HG02884 (cell line): ENCODE measurements around the gene DOCK6.
A peak's percentile ranks its signal among the peaks of the same experiment; 100 is the strongest.
"Not testable (repeated sequence)": the region's sequence is repeated elsewhere in the genome, so short reads cannot be mapped to it uniquely, and the experiment has no call there.

Source experiments
- ATAC-seq: cut with Tn5 transposase; IDR thresholded peaks from one replicate; pipeline ENCODE4 v1.9.1; 2021; ENCODE audit warnings: mild to moderate bottlenecking, moderate library complexity; ENCODE audit not compliant: unreplicated experiment

The DOCK6 gene

DNA sequence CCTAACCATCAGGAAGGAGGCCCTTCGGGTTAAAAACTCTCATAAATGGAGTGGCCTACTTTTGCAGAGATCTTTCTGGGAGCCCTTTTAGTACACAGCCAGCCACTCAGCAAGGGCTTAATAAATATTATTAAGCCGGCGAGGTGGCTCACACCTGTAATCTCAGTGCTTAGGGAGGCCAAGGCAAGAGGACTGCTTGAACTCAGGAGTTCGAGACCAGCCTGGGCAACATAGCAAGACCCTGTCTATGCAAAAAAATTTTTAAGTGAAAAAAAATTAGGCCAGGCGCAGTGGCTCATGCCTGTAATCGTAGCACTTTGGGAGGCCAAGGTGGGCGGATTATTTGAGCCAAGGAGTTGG lies 64.2 kb downstream of the DOCK6 start:
- ATAC-seq = no peak

DNA sequence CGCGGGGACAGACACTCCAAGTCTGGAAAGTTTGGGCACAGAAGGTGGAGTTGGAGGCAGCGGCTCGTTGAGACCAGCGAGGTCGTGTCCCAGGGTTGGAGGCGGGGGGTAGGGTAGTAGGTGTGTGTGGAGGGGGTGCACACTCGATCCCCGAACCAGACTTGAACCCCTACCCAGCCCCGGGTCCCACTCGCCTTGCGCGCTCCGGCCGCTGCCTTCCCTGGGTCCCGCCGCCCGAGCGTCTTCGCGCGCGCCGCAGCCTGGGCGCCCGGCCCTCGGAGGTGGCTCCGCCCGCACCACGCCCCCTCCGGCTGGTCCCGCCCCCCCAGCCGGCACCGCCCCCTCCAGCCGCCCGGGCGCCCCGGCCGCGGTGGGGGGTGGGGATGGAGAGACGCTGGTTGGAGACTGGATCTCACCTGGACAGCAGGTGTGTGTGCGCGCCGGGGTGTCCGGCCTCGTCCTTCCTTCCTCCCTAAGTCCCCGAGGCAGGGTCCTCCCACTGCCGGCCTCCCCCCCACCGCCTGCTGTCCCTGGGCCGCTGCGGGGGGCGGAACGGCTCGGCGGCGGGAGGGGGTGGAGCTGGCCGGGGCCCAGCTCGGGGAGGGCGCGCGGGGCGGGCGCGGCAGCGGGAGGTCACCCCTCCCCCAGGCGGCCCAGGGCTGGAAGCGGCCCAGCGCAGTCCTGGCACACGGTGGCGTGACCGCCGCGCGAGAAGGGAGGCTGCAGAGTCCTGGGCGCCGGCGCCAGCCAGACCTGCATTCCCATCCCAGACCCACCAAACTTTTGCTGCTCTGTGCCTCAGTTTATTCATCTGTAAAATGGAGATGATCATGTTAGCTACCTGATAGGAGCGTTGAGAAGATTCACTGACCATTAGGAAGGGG lies 64.8 kb downstream of the DOCK6 start, which contains the start of gene KANK2:
TSS of gene KANK2 (minus strand) at position 255 of the 884 bp plus-strand sequence. CDS start 3,034 bp downstream, outside the sequence.
- ATAC-seq = peak; percentile 81

DNA sequence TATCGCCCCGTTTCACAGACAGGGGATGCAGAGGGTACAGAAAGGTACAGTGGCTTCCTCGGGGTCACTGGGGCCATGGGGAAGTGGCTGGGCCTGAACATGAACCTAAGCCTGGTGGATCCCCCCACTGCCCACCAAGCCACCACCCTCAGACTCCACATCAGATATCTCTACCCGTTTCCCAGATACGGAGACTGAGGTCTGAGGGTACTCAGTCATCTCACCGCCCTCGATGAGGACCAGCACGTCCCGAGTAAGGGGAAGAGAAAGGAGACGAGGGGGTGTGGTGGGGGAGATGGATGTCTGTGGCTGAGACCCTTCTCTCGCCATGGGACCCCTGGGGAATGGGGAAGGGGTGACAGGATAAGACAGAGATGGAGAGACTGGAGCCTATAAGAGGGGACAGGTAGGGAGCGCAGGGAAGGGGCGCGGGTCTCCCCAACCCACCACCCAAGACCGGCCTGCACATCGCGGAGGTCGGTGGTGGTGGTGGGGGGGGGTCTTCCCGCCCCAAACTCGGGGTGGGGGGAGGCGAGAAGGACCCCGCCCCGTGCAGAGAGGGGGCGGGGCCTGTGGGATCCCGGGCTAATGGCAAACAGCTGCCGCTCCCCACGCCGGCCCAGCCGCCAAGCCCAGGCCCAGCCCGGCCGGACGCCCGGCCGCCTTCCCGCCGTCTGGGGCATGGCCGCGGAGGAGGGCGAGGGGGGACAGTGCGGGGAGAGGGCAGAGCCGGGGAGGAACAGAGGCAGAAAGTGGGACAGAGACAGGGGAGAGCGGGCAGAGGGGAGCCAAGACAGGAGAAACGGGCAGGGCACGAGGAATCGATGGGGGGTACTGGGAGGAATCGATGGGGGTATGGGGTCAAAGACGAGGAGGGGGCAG lies 65.7 kb downstream of the DOCK6 start:
- ATAC-seq = no peak

DNA sequence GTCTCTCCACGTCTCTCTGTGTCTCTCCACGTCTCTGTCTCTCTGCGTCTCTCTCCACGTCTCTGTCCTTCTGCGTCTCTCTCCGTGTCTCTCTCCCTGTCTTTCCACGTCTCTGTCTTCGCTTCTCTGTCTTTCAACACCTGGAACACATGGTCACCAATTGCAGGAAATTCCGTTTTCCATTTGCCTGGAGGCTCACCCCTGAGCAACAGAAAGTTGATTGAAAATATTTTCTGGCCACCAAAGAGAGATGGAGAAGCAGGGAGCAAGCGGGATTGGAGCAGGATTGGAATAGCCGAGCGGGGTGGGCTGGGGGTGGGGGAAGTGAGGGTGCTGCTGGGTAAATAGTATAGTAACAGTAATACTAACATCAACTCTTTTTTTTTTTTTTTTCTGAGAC lies 66.6 kb downstream of the DOCK6 start:
- ATAC-seq = no peak

DNA sequence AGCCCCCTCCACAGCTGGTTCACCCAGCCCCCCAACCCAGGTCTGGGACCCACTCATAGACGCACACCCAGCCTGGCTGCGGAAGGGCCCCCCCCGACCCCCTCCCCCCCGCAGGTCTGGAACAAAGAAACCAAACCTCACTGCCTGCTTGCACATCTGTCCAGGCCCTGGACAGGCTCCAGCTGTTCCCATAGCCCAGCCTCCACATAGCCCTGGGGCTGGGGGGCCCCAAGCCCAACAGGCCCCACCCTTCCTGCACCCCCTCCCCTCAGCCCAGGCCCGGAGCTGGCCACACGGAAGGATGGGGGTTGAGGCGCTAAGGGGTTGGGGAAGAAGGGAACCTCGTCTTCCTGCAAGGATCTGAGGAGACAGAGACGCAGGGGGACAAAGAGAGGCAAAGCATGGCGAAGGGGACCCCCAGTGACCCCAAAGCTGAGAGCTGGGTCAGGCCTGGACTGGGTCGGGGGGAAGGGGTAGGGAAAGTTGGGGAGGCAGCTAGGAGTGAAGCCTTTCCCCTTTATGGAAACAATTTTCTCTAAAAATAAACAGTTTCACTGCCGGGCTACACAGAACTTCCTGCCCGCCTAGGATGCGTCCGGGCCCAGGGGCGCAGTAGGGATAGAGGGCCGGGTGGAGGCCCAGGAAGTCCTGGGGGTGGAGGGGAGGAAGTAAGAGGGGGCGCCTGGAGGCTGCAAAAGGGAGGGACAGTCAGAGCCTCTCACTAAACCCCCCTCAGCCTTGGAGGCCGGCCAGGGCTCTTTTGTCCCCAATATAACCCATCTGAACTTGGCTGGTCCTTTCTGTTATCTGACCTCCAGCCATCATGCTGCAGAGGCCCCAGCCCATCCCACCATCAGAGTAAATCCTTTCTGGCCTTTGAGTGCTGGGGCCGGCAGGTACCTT lies 67.4 kb downstream of the DOCK6 start:
- no peak for ATAC-seq

DNA sequence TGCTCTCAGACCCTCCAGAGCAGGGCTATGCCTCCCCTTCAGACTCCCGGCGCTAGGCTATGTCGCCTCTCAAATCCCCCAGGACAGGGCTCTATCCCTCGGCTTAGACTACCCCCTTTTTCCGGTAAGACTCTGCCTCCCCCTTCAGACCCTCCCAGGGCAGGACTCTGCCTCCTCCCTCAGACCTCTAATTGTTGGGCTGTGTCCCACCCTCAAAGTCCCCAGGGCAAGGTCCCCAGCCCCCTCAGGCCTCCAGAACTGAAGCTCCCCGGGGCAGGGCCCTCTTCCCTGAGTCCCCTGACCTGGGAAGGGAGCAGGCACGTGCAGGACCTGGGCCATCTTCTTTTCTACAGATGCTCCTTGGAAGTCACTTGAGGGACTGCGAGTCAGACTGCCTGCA lies 68.2 kb downstream of the DOCK6 start:
- ATAC-seq = no peak

DNA sequence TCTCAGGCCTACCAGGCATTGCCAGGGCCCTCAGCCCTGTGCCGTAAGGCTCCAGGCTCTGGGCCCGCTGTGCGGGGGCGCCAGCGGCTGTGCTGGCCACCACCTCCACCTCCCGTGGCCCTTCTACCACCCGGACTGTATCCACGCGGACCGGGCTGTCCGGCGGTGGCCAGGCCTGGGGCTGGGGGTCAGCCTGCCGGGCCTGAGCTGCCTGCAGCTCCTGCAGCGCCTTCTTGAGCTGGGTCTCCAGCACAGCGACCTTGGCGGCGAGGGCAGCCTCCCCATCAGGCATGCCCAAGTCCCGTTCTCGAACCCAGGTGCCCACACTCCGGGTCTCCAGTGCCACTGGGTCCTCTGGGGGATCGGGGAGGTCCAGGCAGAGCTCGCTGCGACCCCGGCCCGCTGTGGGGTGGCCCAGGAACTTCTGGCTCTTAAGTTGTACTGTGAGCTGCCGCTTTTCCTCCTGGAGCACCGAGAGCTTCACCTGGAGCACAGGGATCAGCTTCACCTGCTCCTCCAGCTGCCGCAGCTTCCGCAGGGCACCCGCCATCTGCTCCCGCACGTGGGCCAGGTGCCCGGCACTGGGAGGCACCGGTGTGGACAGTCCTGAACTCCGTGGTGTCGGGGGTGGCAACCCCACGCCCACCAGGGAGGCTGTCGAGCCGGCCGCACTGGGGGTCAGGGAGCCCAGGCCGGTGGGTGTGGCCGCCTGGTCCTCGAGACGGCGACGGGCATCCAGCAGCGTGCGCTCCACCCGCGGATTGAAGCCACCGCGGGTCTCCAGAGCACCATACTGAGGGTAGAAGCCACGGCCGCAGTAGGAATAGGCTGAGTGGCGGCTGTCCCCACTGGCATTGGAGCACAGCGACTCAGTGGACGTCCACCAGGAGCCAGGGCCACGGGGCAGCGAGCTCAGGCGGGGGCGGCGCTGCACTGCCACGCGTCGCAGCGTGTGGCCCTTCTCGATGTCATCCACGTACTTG lies 69.1 kb downstream of the DOCK6 start:
- ATAC-seq = no peak

DNA sequence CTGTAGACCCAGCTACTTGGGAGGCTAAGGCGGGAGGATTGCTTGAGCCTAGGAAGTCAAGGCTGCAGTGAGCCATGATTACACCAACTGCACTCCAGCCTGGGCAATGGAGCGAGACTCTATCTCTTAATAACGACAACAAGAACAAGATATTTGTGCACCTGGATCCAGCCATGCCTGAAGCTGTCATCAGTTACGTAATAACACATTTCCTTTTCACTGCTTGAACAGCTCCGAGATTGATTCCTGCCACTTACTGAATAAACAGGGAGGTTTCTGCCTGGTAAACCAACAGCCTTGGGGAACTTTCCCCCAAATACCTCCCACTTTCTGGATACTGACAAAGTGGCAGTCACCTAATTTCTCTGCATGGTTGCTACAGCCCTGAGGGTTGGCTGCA lies 70.4 kb downstream of the DOCK6 start:
- ATAC-seq = no peak

DNA sequence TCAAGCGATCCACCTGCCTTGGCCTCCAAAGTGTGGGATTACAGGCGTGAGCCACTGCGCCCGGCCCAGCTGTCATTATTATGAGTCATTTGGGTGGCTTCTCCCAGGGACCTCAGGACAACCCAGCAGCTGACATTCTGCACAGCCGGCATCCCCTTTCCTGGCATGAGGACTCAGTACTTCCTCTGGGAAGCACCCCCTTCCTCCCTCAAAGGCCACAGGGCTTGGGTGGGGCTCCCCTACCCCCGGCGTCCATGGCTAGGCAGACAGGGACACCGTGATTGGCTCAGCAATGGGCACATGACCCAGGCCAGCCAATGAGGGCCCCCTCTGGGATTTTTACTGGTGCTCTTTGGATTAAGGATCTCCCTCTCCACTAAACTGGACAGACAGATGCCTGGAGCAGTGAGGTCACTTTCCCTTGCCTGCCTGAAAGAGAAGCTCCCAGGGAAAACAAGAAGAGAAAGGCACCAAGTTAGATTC lies 71.0 kb downstream of the DOCK6 start:
- ATAC-seq = no peak

DNA sequence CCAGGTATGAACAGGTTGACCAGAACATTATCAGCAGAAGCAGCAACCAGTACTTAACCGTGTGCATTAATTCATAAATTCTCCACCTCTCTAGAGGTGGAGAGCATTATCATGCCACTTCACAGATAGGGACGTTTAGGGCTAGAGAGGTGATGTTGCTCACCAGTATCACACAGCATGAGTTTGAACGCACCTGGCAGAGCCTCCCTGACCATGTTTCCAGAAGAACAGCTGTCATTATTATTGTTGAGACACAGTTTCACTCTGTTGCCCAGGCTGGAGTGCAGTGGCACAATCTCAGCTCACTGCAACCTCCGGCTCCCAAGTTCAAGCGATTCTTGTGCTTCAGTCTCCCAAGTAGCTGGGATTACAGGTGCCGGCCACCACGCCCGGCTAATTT lies 71.8 kb downstream of the DOCK6 start:
- ATAC-seq = no peak

DNA sequence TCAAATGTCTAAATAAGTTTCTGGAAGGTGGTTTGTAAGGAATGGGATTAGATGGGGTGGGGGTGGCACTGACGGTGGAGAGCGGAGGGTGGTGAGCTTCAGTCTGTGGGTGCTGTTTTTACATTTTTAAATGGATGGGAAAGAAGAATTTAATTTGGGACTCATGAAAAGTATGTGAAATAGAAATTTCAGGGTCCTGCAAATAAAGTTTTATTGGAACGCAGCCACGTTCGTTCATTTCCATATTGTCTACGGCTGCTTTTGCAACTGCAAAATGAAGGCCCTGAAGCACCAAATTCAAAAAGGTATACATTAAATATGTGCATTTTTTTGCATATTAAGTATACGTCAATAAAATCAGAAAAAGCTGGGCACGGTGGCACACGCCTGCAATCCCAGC lies 74.9 kb downstream of the DOCK6 start:
- no peak for ATAC-seq

DNA sequence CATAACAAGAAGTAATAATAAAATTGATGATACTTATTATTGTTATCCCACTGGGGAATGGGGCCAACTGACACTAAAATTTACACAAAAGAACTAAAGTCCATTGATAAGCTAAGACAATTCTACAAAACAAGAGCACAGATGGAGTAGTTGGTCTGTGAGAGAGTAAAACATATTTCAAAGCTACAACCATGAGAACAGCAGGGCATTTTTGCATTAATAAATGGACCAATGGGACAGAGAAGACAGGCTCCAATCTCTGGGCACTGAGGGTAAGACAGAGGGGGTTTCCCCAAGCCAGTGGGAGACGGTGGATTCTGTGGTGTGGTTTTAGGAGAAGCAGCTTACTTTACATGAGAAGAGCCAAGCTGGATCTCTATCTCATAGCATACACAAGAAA lies 79.3 kb downstream of the DOCK6 start:
- no peak for ATAC-seq

DNA sequence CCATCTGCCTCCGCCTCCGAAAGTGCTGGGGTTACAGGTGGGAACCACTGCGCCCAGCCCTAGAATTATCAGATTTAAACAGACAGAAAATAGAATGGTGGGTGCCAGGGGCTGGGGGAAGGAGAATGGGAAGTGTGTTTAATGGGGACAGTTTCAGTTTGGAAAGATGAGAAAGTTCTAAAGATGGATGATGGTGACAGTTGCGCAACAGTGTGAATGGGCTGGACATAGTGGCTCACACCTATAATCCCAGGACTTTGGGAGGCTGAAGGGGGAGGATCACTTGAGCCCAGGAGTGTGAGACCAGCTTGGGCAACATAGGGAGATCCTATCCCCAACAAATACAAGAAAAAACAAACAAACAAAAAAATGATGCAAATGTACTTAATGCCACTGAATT lies 80.8 kb downstream of the DOCK6 start:
- ATAC-seq = no peak

DNA sequence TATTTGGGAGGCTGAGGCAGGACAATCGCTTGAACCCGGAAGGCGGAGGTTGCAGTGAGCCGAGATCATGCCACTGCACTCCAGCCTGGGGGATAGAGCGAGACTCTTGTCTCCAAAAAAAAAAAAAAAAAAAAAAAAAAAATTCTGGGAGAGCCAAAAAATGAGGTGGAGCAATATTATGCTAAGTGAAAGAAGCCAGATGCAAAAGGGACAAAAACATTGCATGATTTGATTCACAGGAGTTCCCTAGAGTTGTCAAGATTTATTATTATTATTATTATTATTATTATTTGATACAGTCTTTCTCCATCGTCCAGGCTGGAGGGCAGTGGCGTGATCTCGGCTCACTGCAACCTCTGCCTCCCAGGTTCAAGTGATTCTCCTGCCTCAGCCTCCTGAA lies 81.3 kb downstream of the DOCK6 start:
- ATAC-seq = not testable (repeated sequence)

DNA sequence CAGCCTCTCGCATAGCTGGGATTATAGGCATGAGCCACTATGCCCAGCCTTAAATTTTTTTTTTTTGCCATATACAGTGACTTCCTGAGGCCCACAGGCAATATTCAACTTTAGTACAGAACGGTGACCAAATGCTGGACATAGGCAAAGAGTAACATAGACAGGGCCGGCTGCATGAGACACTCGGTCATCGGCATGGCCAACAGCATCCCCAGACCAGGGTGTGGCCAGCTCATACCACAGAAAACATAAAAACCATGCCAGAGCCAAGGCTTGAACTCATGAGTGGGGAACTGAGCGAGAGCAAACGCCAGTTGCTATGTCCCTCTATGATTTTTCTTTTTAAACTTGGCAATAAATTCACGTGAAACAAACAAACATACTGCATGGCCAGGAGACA lies 82.0 kb downstream of the DOCK6 start:
- ATAC-seq = no peak

DNA sequence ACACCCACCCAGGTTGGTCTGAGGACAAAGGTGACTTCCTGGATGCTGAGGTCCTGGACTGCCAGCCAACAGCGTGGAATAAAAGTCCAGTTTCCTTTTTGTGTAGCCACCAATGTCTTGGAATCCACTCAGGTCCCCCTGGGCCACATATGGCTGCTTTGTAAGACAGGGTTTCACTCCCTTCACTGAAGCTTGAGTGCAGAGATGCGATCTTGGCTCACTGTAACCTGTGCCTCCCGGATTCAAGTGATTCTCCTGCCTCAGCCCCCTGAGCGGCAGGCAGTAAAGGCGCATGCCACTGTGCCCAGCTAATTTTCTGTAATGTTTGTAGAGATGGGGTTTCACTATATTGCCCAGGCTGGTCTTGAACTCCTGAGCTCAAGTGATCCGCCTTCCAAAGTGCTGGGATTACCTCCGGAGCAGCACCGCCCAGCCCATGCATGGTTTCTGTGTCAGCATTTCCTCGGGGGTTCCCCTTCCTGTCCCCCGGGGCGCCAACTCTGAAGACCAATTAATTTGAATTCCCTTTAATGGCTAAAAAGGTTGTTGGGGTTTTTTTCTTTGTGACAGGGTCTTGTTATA lies 82.5 kb downstream of the DOCK6 start:
- ATAC-seq = no peak

DNA sequence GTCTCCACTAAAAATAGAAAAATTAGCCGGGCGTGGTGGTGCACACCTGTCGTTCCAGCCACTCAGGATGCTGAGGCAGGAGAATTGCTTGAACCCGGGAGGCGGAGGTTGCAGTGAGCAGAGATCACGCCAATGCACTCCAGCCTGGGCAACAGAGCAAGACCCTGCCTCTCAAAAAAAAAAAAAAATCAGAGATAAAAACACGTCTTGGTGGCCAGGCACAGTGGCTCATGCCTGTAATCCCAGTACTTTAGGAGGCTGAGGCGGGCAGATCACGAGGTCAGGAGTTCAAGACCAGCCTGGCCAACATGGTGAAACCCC lies 83.2 kb downstream of the DOCK6 start:
- ATAC-seq = not testable (repeated sequence)

DNA sequence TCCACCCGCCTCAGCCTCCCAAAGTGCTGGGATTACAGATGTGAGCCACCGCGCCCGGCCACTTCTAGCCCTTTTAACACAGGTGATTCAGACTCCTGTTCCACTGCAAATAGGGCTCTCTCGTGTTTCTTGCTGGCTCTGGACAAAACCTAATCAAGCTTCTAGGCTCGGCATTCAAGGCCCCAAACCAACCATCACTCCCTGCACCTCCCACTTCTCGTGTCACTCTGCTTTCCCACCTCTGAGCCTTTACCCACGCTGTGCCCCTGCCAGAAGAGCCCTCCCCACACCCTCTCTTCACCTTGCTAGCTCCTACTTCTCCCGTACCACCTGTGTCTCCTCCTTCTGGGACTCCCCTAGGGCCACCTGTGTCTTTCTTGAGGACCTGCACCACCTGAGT lies 84.7 kb downstream of the DOCK6 start:
- ATAC-seq = no peak

DNA sequence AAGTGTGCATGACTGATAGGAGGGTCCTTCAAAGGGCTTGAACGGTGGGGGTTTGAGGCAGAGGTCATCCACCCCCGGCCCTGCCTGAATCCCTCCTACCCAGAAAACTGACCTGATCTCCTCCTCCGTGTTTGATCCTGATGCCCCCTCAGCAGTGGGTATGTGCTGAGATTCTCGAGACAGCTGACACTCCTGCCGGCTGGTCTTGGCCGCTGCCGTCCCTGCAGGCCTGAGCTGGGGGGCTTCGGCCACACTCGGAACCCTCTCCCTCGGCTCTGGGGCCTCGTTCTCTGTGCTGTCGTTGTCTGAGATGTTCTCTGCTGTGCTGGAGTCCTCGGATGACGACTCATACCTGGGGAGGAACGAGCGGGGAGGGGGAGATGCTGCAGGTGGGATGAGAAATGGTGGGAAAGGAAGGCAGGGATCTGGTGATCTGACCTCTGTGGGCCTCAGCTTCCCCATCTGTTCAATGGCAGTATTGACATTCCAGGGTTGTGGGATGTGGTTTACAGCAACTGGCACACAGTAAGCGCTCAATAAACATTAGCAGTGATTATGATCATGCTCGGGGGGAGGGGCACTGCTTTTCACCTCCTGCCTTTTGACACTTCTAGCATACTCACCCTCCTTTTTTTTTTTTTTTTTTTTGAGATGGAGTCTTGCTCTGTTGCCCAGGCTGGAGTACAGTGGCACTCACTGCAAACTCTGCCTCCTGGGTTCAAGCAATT lies 85.7 kb downstream of the DOCK6 start:
- ATAC-seq = no peak
